ENCODE results near the gene IRAK3. TPM values are rescaled to one million over a fixed set of nuclear protein-coding genes. Genes with fewer than 3 reads are reported as not detected.

The IRAK3 gene
- total RNA-seq, 1 experiment from 2014 or later: 0.44 TPM

DNA sequence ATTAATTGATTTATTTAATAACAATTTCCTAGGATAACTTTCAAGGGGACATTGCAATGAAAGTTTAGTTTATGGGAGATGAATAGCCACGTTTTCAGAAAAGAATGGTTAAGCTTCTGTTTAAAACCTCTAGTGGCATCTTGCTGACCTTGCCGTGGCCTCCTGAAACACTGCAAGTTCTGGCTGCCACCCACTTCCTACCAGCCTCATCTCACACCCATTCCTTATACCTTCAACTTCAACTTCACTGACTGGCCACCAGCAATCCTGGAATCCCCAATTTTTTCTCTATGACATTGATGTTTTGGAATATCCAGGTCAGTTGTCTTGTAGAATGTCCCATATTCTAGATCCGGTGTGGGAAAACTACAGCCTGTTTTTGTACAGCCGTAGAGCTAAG lies 108.1 kb downstream of the IRAK3 start:
- Histone ChIP-seq H4K5ac (ENCODE audit: insufficient read length, low read depth, low read length) (no peak overlapping the region), H3T11ph (ENCODE audit: low read length) (no peak overlapping the region), H4K8ac (replicated peaks; ENCODE audit: insufficient read length, low read depth, low read length) (no peak overlapping the region), H3K18ac (ENCODE audit: insufficient read length, low read depth, low read length) (no peak overlapping the region), H2BK15ac (ENCODE audit: low read depth, low read length) (no peak overlapping the region), H3K4me1 (ENCODE audit: insufficient read depth, low read length) (no peaks in the 10 kb centered on the region), H3K27ac (ENCODE audit: insufficient read length, low read depth, low read length) (no peak overlapping the region), H3K27me3 (ENCODE audit: insufficient read depth, low read length) (no peaks in the 10 kb centered on the region), H2BK5ac (ENCODE audit: insufficient read length, low read length) (no peak overlapping the region), H2AK5ac (ENCODE audit: insufficient read length, low read length) (no peak overlapping the region), H3K79me2 (ENCODE audit: insufficient read depth, low read length) (no peaks in the 10 kb centered on the region), H4K91ac (ENCODE audit: insufficient read length, low read depth, low read length) (no peak overlapping the region), H3K23me2 (ENCODE audit: insufficient read length, low read depth, low read length, poor library complexity, severe bottlenecking) (peaks cover 4% of the 10 kb centered on the region), H2AFZ (ENCODE audit: low read length) (no peak overlapping the region), H3K9ac (ENCODE audit: extremely low read depth, insufficient read length, low read length) (no peak overlapping the region), H3K23ac (ENCODE audit: insufficient read length, low read depth, low read length) (no peak overlapping the region), H2BK20ac (ENCODE audit: low read depth, low read length, poor library complexity, severe bottlenecking) (no peak overlapping the region), H4K20me1 (ENCODE audit: control insufficient read depth, insufficient read depth, insufficient read length) (no peaks in the 10 kb centered on the region), H3K4me2 (ENCODE audit: insufficient read depth, insufficient read length, low read length) (no peak overlapping the region), H3K79me1 (ENCODE audit: insufficient read depth, low read depth, low read length, poor library complexity, severe bottlenecking) (no peaks in the 10 kb centered on the region), H3K14ac (ENCODE audit: insufficient read depth, low read length) (no peak overlapping the region), H2BK120ac (ENCODE audit: low read depth, low read length, poor library complexity, severe bottlenecking) (no peak overlapping the region), H3K9me3 (ENCODE audit: control insufficient read depth, low read depth, low read length) (no peaks in the 10 kb centered on the region), H2BK12ac (ENCODE audit: insufficient read length, low read depth, low read length) (no peak overlapping the region), H3K4ac (ENCODE audit: low read depth, low read length) (no peak overlapping the region), H3K56ac (ENCODE audit: insufficient read length, low read depth, low read length) (no peak overlapping the region)
- H3K27me3 Mint-ChIP-seq (ENCODE audit: low read depth): peaks cover 17% of the 10 kb centered on the region
- H3K4me1 Mint-ChIP-seq: peaks cover 1 to 6% of the 10 kb centered on the region in 2 experiments; a peak in 3 of 4 replicates
- H3K9me3 Mint-ChIP-seq: no peaks in the 10 kb centered on the region
- no peaks in the 10 kb centered on the region for H3K36me3 Mint-ChIP-seq (ENCODE audit: insufficient read depth in 1 of 3, low read depth in 3 of 3)
- no peak for DNase-seq
- TF ChIP-seq, protein P1, sequence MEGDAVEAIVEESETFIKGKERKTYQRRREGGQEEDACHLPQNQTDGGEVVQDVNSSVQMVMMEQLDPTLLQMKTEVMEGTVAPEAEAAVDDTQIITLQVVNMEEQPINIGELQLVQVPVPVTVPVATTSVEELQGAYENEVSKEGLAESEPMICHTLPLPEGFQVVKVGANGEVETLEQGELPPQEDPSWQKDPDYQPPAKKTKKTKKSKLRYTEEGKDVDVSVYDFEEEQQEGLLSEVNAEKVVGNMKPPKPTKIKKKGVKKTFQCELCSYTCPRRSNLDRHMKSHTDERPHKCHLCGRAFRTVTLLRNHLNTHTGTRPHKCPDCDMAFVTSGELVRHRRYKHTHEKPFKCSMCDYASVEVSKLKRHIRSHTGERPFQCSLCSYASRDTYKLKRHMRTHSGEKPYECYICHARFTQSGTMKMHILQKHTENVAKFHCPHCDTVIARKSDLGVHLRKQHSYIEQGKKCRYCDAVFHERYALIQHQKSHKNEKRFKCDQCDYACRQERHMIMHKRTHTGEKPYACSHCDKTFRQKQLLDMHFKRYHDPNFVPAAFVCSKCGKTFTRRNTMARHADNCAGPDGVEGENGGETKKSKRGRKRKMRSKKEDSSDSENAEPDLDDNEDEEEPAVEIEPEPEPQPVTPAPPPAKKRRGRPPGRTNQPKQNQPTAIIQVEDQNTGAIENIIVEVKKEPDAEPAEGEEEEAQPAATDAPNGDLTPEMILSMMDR (conservative IDR thresholded peaks at IDR 0.05): no peak
- no peak overlapping the region for H3K27ac Mint-ChIP-seq
- WGBS (ENCODE audit: extremely low coverage, insufficient read length, low lambda C conversion rate): no CpG with 5 or more reads among the region's 4 CpGs
- H3K4me3 Mint-ChIP-seq: no peak overlapping the region
